Stomach (tissue), 4 donors: ENCODE results near the gene LIMS2.

Experiments used
- EP300 ChIP-seq: sonication (generic); formaldehyde crosslinking; IDR thresholded peaks from one replicate; pipeline ENCODE4 v1.6.1; 2017; ENCODE audit warnings: antibody characterized with exemption
- TF ChIP-seq, protein P1 (sequence below), 7 experiments: fragments of 450-650 bp in 4 of 7; fragments of 200-600 bp in 3 of 7; sonication (generic) in 3 of 7; IDR thresholded peaks; one replicate each; pipeline ENCODE4 v1.5.1; 2016 to 2019; ENCODE audit warnings: antibody characterized with exemption in 7 of 7, control low read depth in 2 of 7, mild to moderate bottlenecking in 1 of 7

DNA sequence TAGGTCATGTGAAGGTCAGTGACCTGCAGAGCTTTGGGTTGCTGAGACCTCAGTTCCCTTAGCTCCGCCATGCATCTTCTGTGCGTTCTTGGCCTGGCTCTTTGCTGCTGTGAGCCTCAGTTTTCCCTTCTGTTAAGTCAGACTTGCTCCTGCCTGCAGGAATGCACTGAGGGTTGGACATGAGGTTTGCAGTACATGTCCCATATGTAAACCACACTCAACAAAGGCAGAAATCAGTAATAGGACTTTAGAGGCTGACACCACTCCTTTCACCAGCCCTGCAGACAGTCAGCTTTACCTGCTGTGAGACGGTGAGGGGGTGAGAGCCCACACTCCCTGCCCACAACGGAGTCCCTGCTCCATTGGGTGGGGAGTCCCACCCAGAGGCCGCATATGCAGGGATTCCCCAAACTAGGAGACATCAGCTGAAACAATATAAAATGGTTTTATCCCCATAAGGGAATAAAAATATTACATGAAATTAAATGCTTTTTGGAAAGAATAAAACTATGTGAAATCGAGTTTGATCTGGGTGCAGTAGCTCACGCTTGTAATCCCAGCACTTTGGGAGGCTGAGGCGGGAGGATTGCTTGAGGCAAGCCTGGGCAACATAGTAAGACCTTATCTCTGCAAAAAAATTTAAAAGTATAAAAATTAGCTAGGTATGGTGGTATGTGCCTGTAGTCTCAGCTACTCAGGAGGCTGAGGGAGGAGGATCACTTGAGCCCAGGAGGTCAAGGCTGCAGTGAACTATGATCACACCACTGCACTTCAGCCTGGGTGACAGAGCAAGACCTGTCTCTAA, 84.7 kb downstream of the LIMS2 start:
- TF ChIP-seq, protein P1, sequence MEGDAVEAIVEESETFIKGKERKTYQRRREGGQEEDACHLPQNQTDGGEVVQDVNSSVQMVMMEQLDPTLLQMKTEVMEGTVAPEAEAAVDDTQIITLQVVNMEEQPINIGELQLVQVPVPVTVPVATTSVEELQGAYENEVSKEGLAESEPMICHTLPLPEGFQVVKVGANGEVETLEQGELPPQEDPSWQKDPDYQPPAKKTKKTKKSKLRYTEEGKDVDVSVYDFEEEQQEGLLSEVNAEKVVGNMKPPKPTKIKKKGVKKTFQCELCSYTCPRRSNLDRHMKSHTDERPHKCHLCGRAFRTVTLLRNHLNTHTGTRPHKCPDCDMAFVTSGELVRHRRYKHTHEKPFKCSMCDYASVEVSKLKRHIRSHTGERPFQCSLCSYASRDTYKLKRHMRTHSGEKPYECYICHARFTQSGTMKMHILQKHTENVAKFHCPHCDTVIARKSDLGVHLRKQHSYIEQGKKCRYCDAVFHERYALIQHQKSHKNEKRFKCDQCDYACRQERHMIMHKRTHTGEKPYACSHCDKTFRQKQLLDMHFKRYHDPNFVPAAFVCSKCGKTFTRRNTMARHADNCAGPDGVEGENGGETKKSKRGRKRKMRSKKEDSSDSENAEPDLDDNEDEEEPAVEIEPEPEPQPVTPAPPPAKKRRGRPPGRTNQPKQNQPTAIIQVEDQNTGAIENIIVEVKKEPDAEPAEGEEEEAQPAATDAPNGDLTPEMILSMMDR (IDR thresholded peaks at IDR 0.05): no peak
- TF ChIP-seq EP300: no peak
